Cerebellar cortex (tissue), 1 donor: ENCODE measurements around the gene OR10H5.
"Not testable (repeated sequence)": the region's sequence is repeated elsewhere in the genome, so short reads cannot be mapped to it uniquely, and the experiment has no call there.

Experiments
- DNase-seq: peaks from one replicate; pipeline ENCODE4 v3.0.0-alpha.2; 2015; ENCODE audit warnings: low spot score

The OR10H5 gene

DNA sequence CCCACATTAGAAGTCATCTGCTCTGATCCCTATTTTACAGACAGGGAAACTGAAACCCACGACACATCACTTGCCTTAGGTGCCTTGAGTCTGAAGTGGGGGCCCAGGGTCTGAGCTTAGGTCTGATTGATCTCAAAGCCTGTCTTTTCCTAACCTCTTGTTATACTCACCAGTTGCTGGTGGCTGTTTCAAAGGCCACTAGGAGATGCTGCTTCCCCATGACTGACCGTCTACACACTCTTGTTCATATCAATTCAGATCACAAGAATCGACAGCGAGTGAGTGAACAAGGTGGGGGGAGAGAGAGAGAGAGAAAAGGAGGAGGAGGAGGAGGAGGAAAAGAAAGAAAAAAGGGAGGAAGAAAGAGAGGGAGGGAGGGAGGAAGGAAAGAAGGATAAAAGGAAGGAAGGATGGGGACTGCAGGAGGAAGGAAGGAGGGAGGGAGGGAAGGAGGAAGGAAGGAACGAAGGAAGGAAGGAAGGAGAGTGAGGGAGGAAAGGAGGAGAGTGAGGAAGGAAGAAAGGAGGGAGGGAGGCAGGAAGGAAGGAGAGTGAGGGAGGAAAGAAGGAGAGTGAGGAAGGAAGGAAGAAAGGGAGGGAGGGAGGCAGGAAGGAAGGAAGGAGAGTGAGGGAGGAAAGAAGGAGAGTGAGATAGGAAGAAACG lies 24.7 kb downstream of the OR10H5 start:
- no peak for DNase-seq

DNA sequence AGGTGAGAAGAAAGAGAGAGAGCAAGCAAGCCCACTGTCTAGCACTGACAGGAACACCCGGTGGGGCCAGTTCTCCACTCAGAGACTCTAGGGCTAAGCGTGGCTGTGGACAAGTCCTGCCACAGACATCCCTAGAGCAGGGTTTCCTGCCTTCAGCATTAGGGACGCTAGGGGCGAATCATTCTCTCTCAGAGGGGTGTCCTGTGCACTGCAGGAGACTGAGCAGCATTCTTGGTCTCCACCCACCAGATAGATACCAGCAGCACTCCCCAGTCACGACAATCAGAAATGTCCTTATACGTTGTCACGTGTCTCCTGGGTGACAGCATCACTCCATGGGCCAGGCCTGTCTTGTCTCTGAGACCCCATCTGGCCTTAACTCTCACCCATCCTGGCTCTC lies 26.5 kb downstream of the OR10H5 start:
- DNase-seq: no peak

DNA sequence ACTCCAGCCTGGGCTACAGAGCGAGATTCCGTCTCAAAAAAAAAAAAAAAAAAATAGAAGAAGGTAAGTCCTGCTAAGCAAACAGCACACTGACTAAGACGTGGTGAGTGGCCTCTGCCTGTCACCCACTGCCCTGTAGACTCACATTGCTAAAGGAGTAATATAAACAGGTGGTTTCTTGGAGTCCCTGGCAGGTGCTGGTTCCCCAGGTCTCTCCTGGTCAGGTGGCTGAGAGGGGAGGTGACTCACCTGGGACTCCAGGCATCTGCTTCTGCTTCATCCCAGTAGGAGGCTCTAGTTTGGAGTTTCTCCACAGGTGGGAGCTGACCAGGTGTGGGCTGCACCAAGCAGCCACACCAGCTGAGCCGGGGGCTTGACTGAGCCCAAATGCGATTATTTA lies 27.8 kb downstream of the OR10H5 start, which contains the start of gene OR10H1:
Gene OR10H1, minus strand, starts transcription at position 359 of the 400 bp plus-strand sequence. CDS start 7,627 bp downstream, outside the sequence.
- no peak for DNase-seq

DNA sequence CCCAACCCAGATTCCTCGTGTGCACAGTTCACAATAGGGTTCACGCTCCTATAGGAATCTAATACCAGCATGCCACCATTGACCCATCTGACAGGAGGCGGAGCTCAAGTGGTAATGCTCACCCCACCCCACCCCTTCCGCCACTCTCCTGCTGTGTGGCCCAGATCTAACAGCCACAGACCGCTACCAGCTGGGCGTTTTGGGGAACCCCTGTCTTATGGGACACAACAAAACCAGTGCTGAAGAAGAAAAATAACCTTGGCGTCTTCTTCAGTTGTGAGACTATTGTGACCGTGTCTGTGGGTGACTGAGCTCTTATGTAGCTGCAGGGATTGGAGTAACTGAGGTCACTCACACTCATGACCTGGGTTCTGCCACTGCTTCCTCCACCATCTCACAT lies 33.2 kb downstream of the OR10H5 start:
- DNase-seq: no peak

DNA sequence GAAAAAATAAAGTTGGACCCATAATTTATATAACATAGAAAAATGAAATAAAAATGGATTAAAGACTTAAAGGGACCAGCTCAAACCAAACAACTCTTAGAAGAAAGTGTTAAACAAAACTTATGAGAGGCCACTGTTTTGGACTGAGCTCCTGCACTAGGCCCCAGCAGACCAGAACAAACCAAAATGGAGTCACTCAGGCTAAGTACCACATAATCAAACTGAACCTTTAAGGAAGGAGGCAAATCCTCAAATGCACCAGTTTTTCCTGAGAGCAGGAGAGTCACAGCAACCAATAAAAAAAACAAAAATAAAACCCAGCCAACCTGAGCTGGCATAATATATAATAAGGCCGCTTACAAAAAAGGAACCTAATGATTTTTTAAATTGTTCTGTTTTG lies 38.3 kb downstream of the OR10H5 start:
- no peak for DNase-seq

DNA sequence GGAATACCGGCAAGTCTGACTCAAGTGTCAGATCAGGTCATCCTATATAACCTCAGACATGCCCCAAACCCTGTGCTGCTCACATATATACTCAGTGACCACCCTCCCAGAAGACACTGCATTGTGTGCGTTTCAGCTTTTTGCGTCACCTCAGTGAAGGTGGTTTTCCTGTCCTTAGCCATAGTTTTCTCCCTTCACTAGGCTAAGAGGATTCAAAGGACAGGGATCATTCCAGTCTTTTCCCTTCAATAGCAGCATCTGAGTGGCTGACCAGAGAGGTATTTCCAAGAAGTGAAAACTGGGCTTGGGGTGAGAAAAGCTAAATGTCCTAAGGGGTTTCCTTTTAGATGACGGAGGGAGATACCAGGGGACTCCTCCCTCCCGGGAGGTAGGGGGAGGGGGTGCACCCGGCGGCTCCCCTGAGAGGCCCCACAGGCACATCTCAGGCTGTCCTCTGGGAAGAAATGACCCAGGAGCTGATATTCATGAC lies 40.7 kb downstream of the OR10H5 start:
- peak; percentile 80 for DNase-seq

DNA sequence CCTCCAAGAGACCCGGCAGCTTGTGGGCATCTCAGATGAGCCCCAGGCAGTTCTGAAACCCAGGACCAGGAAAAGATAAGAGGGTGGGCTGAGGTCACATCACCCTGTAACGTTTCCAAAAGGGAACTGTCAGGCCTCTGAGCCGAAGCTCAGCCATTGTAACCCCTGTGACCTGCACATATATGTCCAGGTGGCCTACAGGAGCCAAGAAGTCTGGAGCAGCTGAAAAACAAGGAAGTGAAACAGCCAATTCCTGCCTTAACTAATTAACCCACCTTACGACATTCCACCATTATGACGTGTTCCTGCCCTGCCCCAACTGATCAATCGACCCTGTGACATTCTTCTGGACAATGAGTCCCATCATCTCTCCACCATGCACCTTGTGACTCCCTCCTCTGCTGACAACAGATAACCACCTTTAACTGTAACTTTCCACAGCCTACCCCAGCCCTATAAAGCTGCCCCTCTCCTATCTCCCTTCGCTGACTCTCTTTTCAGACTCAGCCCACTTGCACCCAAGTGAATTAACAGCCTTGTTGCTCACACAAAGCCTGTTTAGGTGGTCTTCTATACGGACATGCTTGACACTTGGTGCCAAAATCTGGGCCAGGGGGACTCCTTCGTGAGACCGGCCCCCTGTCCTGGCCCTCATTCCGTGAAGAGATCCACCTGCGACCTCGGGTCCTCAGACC lies 41.3 kb downstream of the OR10H5 start:
- DNase-seq: peak; percentile 94

DNA sequence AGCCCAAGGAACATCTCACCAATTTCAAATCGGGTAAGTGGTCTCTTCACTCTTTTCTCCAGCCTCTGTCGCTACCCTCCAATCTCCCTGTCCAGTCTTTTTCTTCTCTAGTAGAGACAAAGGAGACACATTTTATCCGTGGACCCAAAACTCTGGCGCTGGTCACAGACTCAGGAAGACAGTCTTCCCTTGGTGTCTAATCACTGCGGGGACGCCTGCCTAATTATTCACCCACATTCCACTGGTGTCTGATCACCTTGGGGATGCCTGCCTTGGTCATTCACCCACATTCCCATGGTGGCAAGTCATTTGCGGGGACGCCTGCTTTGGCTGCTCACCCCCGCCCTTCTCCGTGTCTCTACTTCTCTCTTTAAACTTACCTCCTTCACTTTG lies 41.8 kb downstream of the OR10H5 start:
- DNase-seq: no peak

DNA sequence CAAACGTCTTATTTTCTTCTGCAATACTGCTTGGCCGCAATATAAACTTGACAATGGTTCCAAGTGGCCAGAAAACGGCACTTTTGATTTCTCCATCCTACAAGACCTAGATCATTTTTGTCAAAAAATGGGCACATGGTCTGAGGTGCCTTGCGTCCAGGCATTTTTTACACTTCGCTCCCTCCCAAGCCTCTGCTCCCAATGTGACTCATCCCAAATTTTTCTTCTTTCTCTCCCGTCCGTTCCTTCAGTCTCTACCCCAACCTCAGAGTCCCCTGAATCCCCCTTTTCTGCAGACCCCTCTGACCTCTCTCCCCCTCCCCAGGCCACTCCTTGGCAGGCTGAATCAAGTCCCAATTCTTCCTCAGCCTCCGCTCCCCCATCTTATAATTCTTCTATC lies 42.3 kb downstream of the OR10H5 start:
- DNase-seq: no peak

DNA sequence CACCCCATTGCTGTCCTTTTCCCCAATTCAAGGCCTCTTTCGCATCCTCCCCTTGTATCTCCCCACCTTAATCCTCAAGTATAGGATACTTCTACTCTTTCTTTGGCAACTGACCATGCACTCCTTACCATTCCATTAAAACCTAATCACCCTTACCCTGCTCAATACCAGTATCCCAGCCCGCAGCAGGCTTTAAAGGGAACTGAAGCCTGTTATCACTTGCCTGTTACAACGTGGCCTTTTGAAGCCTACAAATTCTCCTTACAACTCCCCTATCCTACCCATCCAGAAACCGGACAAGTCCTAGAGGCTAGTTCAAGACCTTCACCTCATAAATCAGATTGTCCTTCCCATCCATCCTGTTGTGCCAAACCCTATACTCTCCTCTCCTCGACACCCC lies 44.2 kb downstream of the OR10H5 start:
- DNase-seq: no peak

DNA sequence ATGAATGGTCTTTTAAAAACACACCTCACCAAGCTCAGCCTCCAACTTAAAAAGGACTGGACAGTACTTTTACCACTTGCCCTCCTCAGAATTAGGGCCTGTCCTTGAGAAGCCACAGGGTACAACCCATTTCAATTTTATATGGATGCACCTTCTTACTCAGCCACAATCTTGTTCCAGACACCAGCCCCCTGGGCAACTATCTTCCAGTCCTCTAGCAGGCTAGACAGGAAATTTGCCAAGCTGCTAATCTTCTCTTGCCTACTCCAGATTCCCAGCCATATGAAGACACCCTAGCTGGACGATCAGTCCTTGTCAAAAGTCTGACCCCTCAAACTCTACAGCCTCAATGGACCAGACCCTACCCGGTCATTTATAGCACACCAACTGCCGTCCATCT lies 46.8 kb downstream of the OR10H5 start:
- DNase-seq: not testable (repeated sequence)

DNA sequence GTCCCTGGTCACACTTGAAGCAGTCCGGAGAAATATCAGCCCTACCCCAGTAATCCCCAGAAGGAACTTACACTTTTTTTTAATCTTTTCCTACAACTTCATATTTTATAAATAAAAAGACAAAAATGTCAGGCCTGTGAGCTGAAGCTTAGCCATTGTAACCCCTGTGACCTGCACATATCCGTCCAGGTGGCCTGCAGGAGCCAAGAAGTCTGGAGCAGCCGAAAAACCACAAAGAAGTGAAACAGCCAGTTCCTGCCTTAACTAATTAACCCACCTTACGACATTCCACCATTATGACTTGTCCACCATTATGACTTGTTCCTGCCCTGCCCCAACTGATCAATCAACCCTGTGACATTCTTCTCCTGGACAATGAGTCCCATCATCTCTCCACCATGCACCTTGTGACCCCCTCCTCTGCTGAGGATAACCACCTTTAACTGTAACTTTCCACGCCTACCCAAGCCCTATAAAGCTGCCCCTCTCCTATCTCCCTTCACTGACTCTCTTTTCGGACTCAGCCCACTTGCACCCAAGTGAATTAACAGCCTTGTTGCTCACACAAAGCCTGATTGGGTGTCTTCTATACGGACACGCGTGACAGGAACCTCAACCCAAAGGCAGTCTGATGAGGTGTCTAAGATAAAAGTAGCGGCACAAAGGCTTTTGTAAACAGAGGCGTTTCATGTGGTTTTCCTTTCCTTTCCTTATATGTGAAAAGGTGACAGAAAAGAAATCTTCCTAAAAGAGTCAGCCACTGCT lies 48.3 kb downstream of the OR10H5 start:
- DNase-seq: peak; percentile 86

DNA sequence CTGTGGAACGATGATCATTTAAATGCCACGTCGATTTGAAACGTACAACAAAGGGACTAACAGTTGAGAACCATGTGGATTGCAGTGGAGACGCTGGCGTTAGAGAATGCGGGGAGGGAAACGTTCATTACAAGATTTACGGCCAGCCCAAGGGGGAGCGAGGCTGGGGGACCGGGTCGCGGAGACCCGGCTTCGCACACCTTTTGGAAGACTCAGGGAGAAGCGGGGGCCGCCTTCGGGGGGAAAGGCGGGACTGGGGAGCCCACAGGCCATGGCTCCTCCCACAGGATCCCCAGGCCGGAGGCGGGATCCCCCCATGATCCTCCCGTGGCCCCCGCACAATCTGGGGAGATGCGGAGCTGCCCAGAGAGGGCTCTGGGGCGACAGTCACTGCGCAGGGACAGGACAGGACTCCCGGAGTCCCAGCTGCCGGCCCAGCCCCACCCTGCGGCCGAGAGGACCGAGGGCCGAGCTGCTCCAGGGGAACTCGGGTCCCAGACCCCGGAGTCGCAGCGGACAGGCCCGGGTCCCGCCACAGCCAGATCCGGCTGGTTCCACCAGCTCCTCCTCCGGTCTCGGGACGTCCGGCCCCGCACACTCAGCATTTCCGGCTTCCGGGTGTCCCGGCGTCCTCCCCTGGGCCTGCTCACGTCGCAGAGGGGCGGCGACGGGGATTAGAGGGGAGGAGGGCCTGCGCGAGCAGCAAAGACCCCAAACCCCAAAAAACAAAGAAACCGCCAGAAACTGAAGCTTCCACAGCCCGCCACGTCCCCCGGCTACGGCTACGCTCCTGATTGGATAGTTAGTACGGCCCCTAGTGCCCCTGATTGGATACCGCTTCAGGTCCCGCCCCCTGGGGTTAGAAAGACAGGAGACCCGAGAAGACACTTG lies 49.1 kb downstream of the OR10H5 start:
- DNase-seq: peak; percentile 98

DNA sequence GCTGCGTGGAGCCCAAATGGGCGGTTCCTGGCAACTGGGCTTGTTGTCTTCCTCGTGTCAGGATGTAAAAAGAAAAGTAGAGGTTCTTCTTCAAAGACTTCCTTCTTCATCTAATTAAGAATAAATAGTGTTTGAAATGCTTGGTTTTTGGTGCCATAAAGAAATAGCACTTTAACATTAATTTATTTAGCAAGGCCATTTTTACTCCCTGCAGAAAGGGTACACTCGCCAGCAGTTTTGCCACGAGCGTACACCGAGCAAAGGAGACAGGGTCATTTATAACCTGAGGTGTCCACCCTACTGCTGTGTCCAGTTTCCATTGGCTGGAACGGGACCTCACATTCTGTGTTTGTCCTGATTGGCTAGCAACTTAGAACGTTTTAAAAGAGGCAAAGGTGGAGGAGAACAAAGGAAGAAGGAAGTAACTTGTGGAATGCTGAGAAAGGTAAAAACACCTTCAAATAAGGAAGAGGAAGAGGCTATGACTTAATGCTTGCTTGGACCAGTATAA lies 49.8 kb downstream of the OR10H5 start:
- no peak for DNase-seq

DNA sequence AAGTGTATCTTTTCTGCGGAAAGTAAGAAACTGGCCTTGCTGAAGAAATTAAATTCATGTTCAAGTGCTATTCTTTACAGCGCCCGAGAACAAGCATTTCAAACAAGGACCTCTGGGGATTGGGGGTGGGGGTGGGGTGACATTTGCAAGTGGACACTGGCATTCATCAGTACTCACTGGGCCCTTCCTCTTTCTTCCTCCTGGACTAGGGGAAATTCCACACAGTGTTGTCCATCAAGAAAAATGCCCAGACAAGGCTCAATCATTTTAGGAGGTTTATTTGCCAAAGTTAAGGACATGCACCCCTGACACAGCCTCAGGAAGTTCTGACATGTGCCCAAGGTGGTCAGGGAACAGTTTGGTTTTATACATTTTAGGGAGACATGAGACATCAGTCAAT lies 50.9 kb downstream of the OR10H5 start:
- no peak for DNase-seq

DNA sequence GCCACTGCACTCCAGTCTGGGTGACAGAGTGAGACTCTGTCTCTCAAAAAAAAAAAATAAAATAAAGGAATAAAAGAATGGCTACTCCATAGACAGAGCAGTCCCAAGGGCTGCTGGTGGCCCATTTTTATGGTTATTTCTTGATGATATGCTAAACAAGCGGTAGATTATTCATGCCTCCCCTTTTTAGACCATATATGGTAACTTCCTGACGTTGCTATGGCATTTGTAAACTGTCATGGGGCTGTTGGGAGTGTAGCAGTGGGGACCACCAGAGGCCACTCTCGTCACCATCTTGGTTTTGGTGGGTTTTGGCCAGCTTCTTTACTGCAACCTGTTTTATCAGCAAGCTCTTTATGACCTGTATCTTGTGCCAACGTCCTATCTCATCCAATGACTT lies 52.4 kb downstream of the OR10H5 start:
- not testable (repeated sequence) for DNase-seq

DNA sequence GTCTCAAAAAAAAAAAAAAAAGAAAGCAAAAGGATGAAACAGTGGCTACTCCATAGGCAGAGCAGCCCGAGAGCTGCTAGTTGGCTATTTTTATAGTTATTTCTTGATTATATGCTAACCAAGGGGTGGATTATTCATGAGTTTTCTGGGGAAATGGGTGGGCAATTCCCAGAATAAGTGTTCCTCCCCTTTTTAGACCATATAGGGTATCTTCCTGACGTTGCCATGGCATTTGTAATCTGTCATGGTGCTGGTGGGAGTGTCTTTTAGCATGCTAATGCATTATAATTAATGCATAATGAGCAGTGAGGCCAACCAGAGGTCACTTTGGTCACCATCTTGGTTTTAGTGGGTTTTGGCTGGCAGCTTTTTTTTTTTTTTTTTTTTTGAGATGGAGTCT lies 53.4 kb downstream of the OR10H5 start:
- DNase-seq: no peak

DNA sequence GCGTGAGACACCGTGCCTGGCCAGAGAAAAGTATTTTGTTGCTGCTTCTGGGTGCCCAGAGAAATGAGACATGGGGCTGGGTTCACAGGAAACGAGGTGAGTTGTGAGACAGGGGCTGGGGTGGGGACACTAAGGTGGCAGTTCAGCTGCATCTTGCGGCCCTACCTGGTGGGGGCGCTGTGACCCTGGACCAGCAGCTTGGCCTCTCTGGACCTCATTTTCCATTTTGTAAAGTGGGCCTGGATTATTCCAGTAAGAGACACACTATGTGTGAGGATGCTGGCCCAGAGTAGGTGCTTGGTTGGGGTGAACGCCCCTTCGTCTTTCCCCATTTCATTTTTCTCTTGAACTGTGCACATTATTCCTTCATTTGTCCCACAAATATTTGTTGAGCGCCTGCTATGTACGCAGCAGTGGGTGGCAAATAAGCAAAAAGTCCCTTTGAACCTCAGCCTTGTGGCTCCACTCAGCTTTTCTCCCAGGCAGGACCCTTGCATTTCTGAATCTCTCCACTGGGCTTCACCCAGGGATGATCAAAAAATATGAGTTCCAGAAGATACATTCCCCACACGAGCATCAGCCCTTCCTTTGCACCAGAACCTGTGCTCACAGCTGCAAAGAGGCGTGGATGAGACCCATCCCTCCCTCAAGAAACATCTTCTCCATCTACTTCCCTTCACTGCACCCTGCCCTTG lies 54.6 kb downstream of the OR10H5 start:
- no peak for DNase-seq

DNA sequence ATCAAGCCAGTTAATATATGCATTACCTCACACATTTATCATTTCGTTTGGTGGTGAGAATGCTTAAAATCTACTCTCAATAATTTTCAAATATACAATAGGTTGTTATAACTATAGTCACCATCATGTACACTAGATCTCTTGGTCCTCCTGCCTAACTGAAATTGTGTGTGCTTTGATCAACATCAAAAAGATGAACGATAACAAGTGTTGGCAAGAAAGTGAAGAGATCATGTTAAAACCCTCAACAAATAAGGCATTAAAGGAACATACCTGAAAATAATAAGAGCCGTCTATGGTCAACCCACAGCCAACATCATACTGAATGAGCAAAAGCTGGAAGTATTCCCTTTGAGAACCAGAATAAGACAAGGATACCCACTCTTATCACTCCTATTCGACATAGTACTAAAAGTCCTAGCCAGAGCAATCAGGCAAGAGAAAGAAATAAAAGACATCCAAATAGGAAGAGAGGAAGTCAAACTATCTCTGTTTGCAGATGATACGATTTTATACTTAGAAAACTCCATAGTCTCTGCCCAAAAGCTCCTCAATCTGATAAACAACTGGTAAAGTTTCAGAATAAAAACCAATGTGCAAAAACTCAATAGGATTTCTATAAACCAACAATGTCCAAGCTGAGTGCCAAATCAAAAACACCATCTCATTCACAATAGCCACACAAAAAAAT lies 55.9 kb downstream of the OR10H5 start:
- no peak for DNase-seq

DNA sequence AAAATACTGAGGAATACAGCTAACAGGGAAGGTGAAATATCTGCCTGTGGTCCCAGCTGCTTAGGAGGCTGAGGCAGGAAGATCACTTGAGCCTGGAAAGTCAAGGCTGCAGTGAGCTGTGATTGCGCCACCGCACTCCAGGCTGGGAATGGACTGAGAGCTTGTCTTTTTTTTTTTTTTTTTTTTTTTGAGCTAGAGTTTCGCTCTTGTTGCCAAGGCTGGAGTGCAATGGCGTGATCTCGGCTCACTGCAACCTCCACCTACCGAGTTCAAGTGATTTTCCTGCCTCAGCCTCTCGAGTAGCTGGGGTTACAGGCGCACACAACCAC lies 56.4 kb downstream of the OR10H5 start:
- DNase-seq: not testable (repeated sequence)

DNA sequence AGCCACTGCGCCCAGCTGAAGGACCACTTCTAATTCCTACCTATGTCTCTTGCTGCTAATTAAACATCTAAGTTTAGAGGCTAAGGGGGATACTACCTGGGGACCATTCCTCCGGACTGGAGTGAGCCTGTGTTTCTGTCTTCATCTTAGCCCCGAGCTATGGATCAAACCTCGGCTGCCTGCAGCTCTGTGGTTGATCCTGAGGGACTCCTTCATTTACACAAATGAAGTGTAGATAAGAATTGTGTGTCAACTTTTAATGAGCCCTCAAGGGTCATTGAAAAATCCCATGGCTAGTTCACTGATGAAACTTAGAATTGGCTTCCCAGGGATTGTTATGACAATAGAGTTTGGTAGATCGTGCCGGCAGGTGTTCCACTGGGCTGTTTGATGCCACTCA lies 59.5 kb downstream of the OR10H5 start:
- DNase-seq: no peak
